PFSK-1 (cell line): ENCODE measurements around the gene RPS6KA5.

Experiments used
- FOXP2 ChIP-seq: optimal IDR thresholded peaks from 2 replicates; pipeline ENCODE3; 2011; ENCODE audit warnings: borderline replicate concordance, control low read depth, inconsistent platforms; ENCODE audit not compliant: insufficient read depth; ENCODE audit errors: extremely low read length, extremely low read depth
- POLR2AphosphoS5 ChIP-seq: IDR thresholded peaks from 2 replicates; pipeline ENCODE4 v1.6.1; 2012; ENCODE audit warnings: low read depth, mild to moderate bottlenecking, control low read depth, low read length, moderate library complexity
- REST ChIP-seq, 2 experiments: IDR thresholded peaks; 2 replicates each; pipeline versions ENCODE4 v1.6.1 to v1.8.0; 2011 to 2012; ENCODE audit warnings: low read depth in 2 of 2, low read length in 2 of 2, control low read depth in 1 of 2, inconsistent platforms in 1 of 2, mild to moderate bottlenecking in 1 of 2, moderate library complexity in 1 of 2; ENCODE audit not compliant: insufficient read depth in 1 of 2
- SIN3A ChIP-seq: IDR thresholded peaks from 2 replicates; pipeline ENCODE4 v1.6.1; 2012; ENCODE audit warnings: mild to moderate bottlenecking, low read length, moderate library complexity, borderline replicate concordance; ENCODE audit not compliant: insufficient read depth
- TAF1 ChIP-seq: IDR thresholded peaks from 2 replicates; pipeline ENCODE4 v1.6.1; 2012; ENCODE audit warnings: low read length, control low read depth, borderline replicate concordance; ENCODE audit not compliant: insufficient read depth

RPS6KA5 gene

DNA sequence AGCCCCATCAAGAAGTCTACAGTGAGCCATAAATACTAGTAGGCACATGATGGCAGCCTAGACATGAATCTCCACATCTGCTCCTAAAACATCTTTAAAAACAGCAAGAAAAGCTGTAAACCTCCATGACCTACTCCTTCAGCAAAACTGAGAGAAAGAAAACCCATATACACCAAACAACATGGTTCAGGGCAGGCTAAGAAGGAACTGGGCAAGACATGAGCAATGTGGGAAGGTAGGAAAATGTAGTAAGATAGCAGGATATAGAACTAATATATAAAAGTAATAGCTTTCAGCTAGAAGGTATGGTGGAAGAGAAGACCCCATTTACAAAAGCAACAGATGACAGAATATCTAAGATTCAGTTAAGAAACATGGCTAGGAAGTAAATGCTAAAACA, 88.8 kb downstream of the RPS6KA5 start:
- no peak for TF ChIP-seq REST (IDR thresholded peaks at IDR 0.05; ENCODE audit: insufficient read depth in 1 of 2, low read depth in 2 of 2, low read length in 2 of 2)

- TF ChIP-seq TAF1 (no peak), FOXP2 (no peak), POLR2AphosphoS5 (no peak), SIN3A (no peak), REST (IDR thresholded peaks at IDR 0.05; ENCODE audit: insufficient read depth in 1 of 2, low read depth in 2 of 2, low read length in 2 of 2) (no peak)
Measured at GRCh38 chr14:90970167-90970600, 90.3 kb downstream of the RPS6KA5 start.

DNA sequence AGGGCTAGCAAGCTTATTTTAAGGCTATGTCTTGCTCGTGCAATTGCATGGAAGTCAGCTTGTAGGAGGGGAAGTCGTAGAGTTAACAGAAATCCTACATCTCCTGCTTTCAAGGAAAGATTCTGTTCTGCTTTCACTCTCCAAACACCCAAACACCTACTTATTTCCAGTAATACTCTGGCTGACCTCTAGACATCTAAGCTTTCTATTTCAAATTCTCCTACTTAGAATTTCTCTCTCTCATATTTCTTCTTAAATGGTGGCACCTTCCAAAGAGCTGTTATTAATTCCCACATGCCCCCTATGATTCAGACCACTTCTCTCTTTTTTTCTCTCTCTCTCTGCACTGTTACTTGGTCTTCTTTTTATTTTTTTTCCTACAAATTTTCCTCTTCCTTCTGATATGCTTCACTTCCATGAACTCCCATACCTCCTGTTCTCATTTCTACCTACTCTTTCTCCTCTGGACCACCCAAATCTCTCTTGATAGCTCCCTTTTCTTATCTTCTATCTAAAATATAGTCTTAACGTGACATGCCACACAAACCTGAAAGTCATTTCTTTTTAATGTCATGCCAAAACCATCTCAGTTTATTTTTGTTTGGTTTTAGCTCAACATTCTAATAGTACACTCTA, 90.8 kb downstream of the RPS6KA5 start:
- TF ChIP-seq TAF1 = no peak

DNA sequence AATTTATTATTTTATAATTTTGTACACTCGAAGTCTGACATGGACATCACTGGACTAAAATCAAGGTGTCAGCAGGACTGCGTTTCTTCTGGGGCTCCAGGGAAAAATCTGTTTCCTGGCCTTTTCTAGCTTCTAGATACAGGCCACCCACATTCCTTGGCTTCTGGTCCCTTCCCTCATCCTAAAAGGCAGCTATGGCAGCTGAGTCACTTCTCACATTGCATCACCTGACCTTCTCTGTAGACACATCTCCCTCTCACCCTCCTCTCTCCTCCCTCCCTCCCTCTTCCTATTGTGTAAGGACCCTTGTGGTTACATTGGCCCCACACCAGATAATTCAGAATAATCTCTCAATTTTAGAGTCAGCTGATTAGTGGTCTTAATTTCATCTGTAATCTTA, 92.4 kb downstream of the RPS6KA5 start:
- TF ChIP-seq FOXP2 (no peak), POLR2AphosphoS5 (no peak), TAF1 (no peak), SIN3A (no peak), REST (IDR thresholded peaks at IDR 0.05; ENCODE audit: insufficient read depth in 1 of 2, low read depth in 2 of 2, low read length in 2 of 2) (no peak)

DNA sequence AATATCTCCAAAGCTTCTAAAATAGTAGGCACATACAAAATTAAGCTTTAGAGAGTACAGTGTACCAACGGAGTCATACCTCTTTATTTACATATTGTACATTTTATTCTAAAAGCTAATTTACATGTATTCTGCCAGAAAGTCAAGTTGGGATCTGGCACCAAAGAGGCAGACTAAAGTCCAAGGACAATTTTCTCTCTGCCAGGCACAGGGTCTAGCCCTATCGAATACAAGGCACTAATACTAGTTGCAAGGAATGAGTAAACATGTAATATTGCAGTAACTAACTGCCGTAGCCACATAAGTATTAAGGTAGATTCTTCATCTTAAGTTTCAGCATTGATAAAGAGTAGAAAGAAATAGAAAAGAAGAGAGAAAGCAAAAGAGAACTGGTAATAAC, 93.9 kb downstream of the RPS6KA5 start:
- TF ChIP-seq POLR2AphosphoS5 (no peak), FOXP2 (no peak), SIN3A (no peak), REST (IDR thresholded peaks at IDR 0.05; ENCODE audit: insufficient read depth in 1 of 2, low read depth in 2 of 2, low read length in 2 of 2) (no peak), TAF1 (no peak)

DNA sequence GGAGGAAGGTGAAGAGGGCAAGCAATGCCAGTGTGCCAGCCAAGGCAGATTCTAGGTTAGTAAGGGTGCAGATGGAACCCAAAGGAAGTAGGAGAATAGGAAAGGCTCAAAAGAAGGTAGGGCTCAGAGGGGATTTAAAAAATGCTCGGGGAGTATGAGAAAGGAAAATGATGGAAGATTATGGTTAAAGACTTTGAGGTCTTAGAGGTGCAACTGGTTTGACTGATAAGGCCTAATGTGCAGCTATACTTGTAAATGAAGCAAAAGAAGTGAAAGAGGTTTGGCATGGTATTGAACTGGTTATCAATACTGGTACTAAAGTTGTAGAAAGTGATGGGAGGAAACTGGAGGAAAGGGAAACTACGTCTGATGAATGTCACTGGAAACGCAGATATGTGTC, 94.7 kb downstream of the RPS6KA5 start:
- TF ChIP-seq SIN3A (no peak), POLR2AphosphoS5 (no peak), TAF1 (no peak), REST (IDR thresholded peaks at IDR 0.05; ENCODE audit: insufficient read depth in 1 of 2, low read depth in 2 of 2, low read length in 2 of 2) (no peak), FOXP2 (no peak)
